NCI-H1105 treated with DMSO at 0.1 percent for 48 hours (cell line): ENCODE measurements around the gene NFATC2.

Source experiments
- DNase-seq: peaks from one replicate; lab custom pipeline; 2025; lab: John Stamatoyannopoulos, UW

Gene NFATC2

GRCh38 chr20:51374961-51375360, 167.6 kb downstream of the NFATC2 start:
- DNase-seq: no peak

GRCh38 chr20:51374456-51374830, 168.1 kb downstream of the NFATC2 start:
- no peak for DNase-seq

- DNase-seq: no peak
Observed at GRCh38 chr20:51373713-51374455, 168.6 kb downstream of the NFATC2 start.

- no peak for DNase-seq
Observed at GRCh38 chr20:51372966-51373365, 169.6 kb downstream of the NFATC2 start.

GRCh38 chr20:51372176-51372803, 170.2 kb downstream of the NFATC2 start:
- peak; percentile 50 for DNase-seq

- DNase-seq: no peak
Observed at GRCh38 chr20:51371720-51372119, 170.8 kb downstream of the NFATC2 start.

GRCh38 chr20:51369503-51369902, 173.0 kb downstream of the NFATC2 start:
- DNase-seq: no peak

- no peak for DNase-seq
Observed at GRCh38 chr20:51368461-51369211, 173.9 kb downstream of the NFATC2 start.

GRCh38 chr20:51366155-51366886, 176.2 kb downstream of the NFATC2 start:
- no peak for DNase-seq

GRCh38 chr20:51365670-51366069, 176.8 kb downstream of the NFATC2 start:
- no peak for DNase-seq

- DNase-seq: no peak
Observed at GRCh38 chr20:51363813-51364212, 178.7 kb downstream of the NFATC2 start.

- no peak for DNase-seq
Observed at GRCh38 chr20:51363378-51363777, 179.1 kb downstream of the NFATC2 start.

- no peak for DNase-seq
Observed at GRCh38 chr20:51362254-51362653, 180.3 kb downstream of the NFATC2 start.

GRCh38 chr20:51361258-51361657, 181.3 kb downstream of the NFATC2 start:
- no peak for DNase-seq

- DNase-seq: no peak
Observed at GRCh38 chr20:51360451-51361201, 181.9 kb downstream of the NFATC2 start.

GRCh38 chr20:51359947-51360346, 182.6 kb downstream of the NFATC2 start:
- DNase-seq: no peak

GRCh38 chr20:51359401-51359800, 183.1 kb downstream of the NFATC2 start:
- DNase-seq: no peak

- DNase-seq: no peak
Observed at GRCh38 chr20:51358032-51358724, 184.3 kb downstream of the NFATC2 start.

- no peak for DNase-seq
Observed at GRCh38 chr20:51357543-51357942, 185.0 kb downstream of the NFATC2 start.

- no peak for DNase-seq
Observed at GRCh38 chr20:51356871-51357270, 185.6 kb downstream of the NFATC2 start.

GRCh38 chr20:51354769-51355319, 187.7 kb downstream of the NFATC2 start:
- no peak for DNase-seq
